Amniotic epithelial cell (primary cell): ENCODE measurements around the gene RPL4.

Source experiments
- DNase-seq: peaks from one replicate; pipeline ENCODE4 v3.0.0-alpha.2; 2010; ENCODE audit warnings: low read depth

RPL4 gene

DNA sequence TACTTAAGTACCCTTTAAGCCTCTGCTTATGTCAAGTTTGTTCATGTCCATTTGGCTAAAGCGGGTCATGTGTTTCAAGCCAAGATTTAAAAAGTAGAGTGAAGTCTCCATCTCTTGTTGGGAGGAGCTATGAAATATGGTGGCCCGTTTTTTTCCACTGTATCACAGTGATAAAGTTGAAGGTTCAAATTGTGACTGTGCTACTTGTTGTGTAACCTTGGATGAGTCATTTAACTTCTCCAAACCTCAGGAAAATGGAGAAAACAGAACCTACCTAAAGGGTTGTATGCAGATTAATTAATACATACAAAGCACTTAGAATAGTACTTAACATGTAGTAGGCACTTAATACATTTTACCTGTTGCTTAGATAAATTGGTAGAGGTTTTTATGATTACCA, 50.5 kb downstream of the RPL4 start:
- peak; percentile 48 for DNase-seq

GRCh38 chr15:66452971-66453580, 51.6 kb downstream of the RPL4 start:
- no peak for DNase-seq

DNA sequence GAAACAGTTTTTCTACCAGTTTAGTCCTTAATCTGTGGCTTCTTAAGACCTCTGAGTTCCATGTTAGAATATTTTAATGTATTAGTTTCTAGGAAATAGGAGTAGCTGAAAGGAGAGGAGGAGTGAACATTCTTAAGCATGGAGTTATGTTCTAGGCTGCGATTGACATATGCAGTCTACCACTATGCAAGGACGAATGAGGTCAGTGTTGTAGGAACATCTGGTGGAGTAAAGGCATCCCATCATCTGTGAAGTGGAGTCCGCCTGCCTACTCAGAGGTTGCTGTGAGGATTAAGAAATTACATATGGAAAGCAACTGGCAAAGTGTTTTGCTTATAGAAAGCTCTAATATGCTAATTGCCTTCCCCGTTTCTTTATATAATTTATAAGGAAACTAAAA, 52.2 kb downstream of the RPL4 start:
- no peak for DNase-seq
